A549 treated with Hydrocortisone at 1 μM for 4 hours (cell line): ENCODE measurements around the gene NAT9. TPM values are rescaled to one million over a fixed set of nuclear protein-coding genes. Genes with fewer than 3 reads are reported as not detected.

Experiments used
- total RNA-seq: library from RNA; stranded (reverse); fragments of 200-300 nt; extraction: Qiagen RNA extraction; gene quantifications from 5 replicates; pipeline ENCODE4 v1.2.3, GENCODE V29; 2022

NAT9 gene, protein sequence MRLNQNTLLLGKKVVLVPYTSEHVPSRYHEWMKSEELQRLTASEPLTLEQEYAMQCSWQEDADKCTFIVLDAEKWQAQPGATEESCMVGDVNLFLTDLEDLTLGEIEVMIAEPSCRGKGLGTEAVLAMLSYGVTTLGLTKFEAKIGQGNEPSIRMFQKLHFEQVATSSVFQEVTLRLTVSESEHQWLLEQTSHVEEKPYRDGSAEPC
- 47.3 to 59.2 TPM (median 52.9 TPM) in 5 replicates for total RNA-seq

DNA sequence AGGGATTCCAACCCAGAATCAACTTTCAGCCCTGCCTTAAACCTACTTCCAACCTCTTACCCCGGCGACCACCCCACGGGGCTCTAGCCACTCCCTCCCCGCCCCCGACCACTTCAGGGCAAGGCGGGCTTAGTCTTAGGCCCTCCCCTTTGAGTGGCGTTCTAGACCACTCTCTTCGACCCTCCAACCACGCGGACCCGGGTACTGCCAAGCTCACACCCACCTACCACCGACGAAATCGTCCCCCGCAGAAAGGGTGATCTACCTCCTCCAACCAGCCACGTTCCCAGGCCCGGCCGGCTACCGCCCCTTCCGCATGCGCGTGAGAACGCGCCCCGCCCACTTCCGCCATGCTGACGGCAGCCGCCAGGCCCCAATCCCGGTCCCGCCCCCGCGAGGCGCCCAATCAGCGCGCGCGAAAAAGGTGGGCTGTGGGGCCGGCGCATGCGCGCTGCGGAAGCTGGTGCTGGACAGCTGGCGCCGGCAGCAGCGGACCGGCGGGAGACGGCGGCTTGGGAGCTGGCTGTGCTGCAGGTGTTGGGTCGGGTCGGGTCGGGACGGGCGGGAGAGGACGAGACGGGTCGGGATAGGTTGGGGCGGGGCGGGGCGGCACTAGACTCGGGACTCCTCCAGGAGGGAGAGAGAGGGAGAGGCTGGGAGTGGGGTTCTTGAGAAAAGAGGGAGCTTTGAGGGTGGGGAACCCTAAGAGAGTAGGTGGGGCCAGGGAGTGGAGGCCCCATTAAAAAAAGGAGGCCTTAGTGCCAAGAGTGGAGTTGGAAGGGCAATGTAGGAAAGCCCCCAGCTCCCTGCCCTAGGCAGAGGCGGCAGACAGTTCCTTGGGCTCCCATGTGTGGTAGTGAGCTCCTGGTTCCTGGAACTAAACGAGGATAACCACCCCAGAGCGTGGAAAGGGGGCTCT lies at the start of gene NAT9:
Gene NAT9 (minus strand): TSS at position 302 of the 919 bp plus-strand sequence. CDS start 647 bp downstream, outside the sequence.

DNA sequence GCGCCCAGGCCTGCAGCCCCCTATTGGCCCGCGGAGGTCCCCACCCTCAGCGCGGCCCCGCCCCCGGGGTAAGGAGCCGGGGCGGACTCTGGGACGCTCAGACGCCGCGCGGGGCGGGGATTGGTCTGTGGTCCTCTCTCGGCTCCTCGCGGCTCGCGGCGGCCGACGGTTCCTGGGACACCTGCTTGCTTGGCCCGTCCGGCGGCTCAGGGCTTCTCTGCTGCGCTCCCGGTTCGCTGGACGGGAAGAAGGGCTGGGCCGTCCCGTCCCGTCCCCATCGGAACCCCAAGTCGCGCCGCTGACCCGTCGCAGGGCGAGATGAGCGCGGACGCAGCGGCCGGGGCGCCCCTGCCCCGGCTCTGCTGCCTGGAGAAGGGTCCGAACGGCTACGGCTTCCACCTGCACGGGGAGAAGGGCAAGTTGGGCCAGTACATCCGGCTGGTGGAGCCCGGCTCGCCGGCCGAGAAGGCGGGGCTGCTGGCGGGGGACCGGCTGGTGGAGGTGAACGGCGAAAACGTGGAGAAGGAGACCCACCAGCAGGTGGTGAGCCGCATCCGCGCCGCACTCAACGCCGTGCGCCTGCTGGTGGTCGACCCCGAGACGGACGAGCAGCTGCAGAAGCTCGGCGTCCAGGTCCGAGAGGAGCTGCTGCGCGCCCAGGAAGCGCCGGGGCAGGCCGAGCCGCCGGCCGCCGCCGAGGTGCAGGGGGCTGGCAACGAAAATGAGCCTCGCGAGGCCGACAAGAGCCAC lies 27.4 kb downstream of the NAT9 start, which contains the start of gene NHERF1:
Gene NHERF1 (plus strand): TSS at position 100 of the 750 bp plus-strand sequence. CDS start 219 bp downstream, at position 319.

DNA sequence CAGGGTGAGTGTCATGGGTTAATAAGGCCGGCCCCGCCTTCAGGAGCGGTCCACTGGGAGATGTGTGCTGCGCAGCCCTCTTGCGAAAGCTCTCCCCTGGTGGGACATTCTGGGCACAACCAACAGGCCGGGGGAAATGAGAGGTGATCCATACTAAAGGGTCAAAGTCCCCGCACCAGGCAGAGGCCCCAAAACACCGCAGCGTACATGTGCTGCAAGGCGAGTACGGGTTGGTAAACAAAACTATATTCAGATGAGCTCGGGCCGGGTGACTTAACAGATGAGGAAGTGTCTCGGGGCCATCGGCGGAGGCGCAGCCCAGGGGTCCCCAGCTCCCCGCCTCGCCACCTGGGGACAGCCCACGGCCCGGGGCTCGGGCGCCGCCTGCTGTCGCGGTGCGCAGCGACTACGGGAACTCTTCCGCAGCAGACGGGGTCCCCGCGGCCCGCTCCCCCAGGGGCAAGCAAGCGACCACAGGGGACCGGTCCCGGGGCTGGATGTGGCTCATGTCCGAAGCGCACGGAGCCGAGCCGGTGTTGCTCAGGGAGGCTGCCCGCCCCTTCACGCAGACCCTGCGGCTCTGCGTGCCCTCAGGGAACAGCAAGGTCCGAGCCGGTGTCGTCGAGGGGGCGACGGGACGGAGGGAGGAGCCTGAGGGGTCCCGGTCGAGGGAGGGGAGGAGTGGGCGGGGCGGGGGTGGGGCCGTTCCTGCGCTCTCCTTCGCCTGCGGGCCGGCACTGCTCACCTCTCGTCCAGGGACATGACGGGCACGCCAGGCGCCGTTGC lies 39.4 kb downstream of the NAT9 start, which contains the start of gene RAB37:
Gene RAB37 (plus strand): TSS at position 744 of the 786 bp plus-strand sequence. CDS start 17 bp downstream, at position 761.

Other genes starting within 250 kb of the NAT9 start
- 0.03 to 0.07 TPM (median 0.06 TPM) in 4 of 5 replicates, not detected in the other for gene CD300LB, start 244.9 kb downstream of the NAT9 start, total RNA-seq
- 0.20 to 0.43 TPM (median 0.41 TPM) in 5 replicates for gene CD300C, start 230.2 kb downstream of the NAT9 start, total RNA-seq
- 0.27 to 0.63 TPM (median 0.40 TPM) in 4 of 5 replicates, not detected in the other for gene CD300H, start 208.8 kb downstream of the NAT9 start, total RNA-seq
- gene CD300LD, start 184.1 kb downstream of the NAT9 start, total RNA-seq: not detected in 5 replicates
- gene CD300E, start 152.6 kb downstream of the NAT9 start, total RNA-seq: not detected in 5 replicates
- not detected in 5 replicates for gene CD300LF, start 63.4 kb downstream of the NAT9 start, total RNA-seq
- gene RAB37, start 39.1 kb downstream of the NAT9 start, total RNA-seq: 0.84 to 1.7 TPM (median 1.2 TPM) in 5 replicates
- 35.6 to 43.3 TPM (median 40.9 TPM) in 5 replicates for gene NHERF1, start 27.7 kb downstream of the NAT9 start, total RNA-seq
- gene GRIN2C, start 83.5 kb upstream of the NAT9 start, total RNA-seq: 0.15 to 0.30 TPM (median 0.18 TPM) in 5 replicates
- gene FDXR, start 96.6 kb upstream of the NAT9 start, total RNA-seq: 52.1 to 74.4 TPM (median 60.4 TPM) in 5 replicates
- 0.09 TPM in 1 of 5 replicates, not detected in the others for gene FADS6, start 117.3 kb upstream of the NAT9 start, total RNA-seq
- gene USH1G, start 146.9 kb upstream of the NAT9 start, total RNA-seq: 0.02 to 0.14 TPM (median 0.09 TPM) in 5 replicates
- 0.06 to 0.12 TPM (median 0.08 TPM) in 5 replicates for gene OTOP2, start 147.9 kb upstream of the NAT9 start, total RNA-seq
- not detected in 5 replicates for gene OTOP3, start 159.6 kb upstream of the NAT9 start, total RNA-seq
- gene HID1, start 196.4 kb upstream of the NAT9 start, total RNA-seq: 15.3 to 18.3 TPM (median 16.9 TPM) in 5 replicates
- 65.6 to 80.7 TPM (median 75.4 TPM) in 5 replicates for gene CDR2L, start 211.3 kb upstream of the NAT9 start, total RNA-seq
- gene MRPL58, start 236.3 kb upstream of the NAT9 start, total RNA-seq: 71.2 to 79.0 TPM (median 76.6 TPM) in 5 replicates